HG03354 (cell line): ENCODE measurements around the gene CSF3R.
"Not testable (repeated sequence)": the region's sequence is repeated elsewhere in the genome, so short reads cannot be mapped to it uniquely, and the experiment has no call there.

Experiments used
- ATAC-seq: cut with Tn5 transposase; IDR thresholded peaks from one replicate; pipeline ENCODE4 v1.9.1; 2021; ENCODE audit warnings: mild to moderate bottlenecking; ENCODE audit not compliant: unreplicated experiment, poor library complexity, severe bottlenecking

The CSF3R gene

GRCh38 chr1:36514501-36514900, 31.8 kb upstream of the CSF3R start:
- ATAC-seq: no peak

GRCh38 chr1:36513676-36514473, 31.2 kb upstream of the CSF3R start:
- no peak for ATAC-seq

- no peak for ATAC-seq
These were observed 30.1 kb upstream of the CSF3R start for GRCh38 chr1:36512842-36513241.

GRCh38 chr1:36511804-36512798, 29.4 kb upstream of the CSF3R start:
- no peak for ATAC-seq

- not testable (repeated sequence) for ATAC-seq
These were observed 28.5 kb upstream of the CSF3R start for GRCh38 chr1:36511220-36511619.

GRCh38 chr1:36510418-36510817, 27.7 kb upstream of the CSF3R start:
- no peak for ATAC-seq

GRCh38 chr1:36508257-36508656, 25.5 kb upstream of the CSF3R start:
- ATAC-seq: no peak

- ATAC-seq: no peak
These were observed 23.7 kb upstream of the CSF3R start for GRCh38 chr1:36506276-36506920.

GRCh38 chr1:36503733-36504132, 21.0 kb upstream of the CSF3R start:
- no peak for ATAC-seq

- no peak for ATAC-seq
These were observed 20.4 kb upstream of the CSF3R start for GRCh38 chr1:36503159-36503558.

GRCh38 chr1:36502616-36503015, 19.9 kb upstream of the CSF3R start:
- no peak for ATAC-seq

- ATAC-seq: not testable (repeated sequence)
These were observed 19.2 kb upstream of the CSF3R start for GRCh38 chr1:36501911-36502310.

GRCh38 chr1:36497207-36497606, 14.5 kb upstream of the CSF3R start:
- no peak for ATAC-seq

GRCh38 chr1:36494971-36495370, 12.3 kb upstream of the CSF3R start:
- ATAC-seq: no peak

GRCh38 chr1:36493524-36493923, 10.8 kb upstream of the CSF3R start:
- no peak for ATAC-seq

- ATAC-seq: no peak
These were observed 9.8 kb upstream of the CSF3R start for GRCh38 chr1:36492491-36492890.

- ATAC-seq: not testable (repeated sequence)
These were observed 6.7 kb upstream of the CSF3R start for GRCh38 chr1:36489258-36490051.

- no peak for ATAC-seq
These were observed 5.2 kb upstream of the CSF3R start for GRCh38 chr1:36487906-36488305.

- not testable (repeated sequence) for ATAC-seq
These were observed 4.6 kb upstream of the CSF3R start for GRCh38 chr1:36487336-36487725.
